LNCAP (cell line): ENCODE measurements around the gene SCARB2.

ENCODE experiments used
- CTCF ChIP-seq: fragments of 450-650 bp; IDR thresholded peaks from 2 replicates; pipeline ENCODE4 v1.5.1; 2017; ENCODE audit warnings: mild to moderate bottlenecking

SCARB2 gene

GRCh38 chr4:76235407-76235806 lies 21.8 kb upstream of the SCARB2 start:
- TF ChIP-seq CTCF = no peak

- TF ChIP-seq CTCF = no peak
Observed at GRCh38 chr4:76234679-76235044, 21.0 kb upstream of the SCARB2 start.

GRCh38 chr4:76233967-76234678 lies 20.5 kb upstream of the SCARB2 start:
- TF ChIP-seq CTCF = no peak

- no peak for TF ChIP-seq CTCF
Observed at GRCh38 chr4:76233529-76233928, 19.9 kb upstream of the SCARB2 start.

- TF ChIP-seq CTCF = no peak
Observed at GRCh38 chr4:76233083-76233482, 19.5 kb upstream of the SCARB2 start.

- TF ChIP-seq CTCF = no peak
Observed at GRCh38 chr4:76232681-76233080, 19.1 kb upstream of the SCARB2 start.

- TF ChIP-seq CTCF = no peak
Observed at GRCh38 chr4:76226418-76226817, 12.8 kb upstream of the SCARB2 start.

- TF ChIP-seq CTCF = no peak
Observed at GRCh38 chr4:76224171-76224570, 10.5 kb upstream of the SCARB2 start.
